Vagina (tissue), 2 donors: Measurements from ENCODE around the gene KIRREL3. TPM values are rescaled to one million over a fixed set of nuclear protein-coding genes. Genes with fewer than 3 reads are reported as not detected.

Experiments used
- DNase-seq, 2 donors: peaks; one replicate each; pipeline ENCODE4 v3.0.0-alpha.2; 2017; ENCODE audit errors: extremely low spot score in 2 of 2
- H3K27ac ChIP-seq: fragments of 200-600 bp; sonication (generic); one replicate; pipeline ENCODE4 v1.5.1; 2019
- H3K27me3 ChIP-seq: fragments of 200-600 bp; sonication (generic); one replicate; pipeline ENCODE4 v1.5.1; 2019
- H3K36me3 ChIP-seq, 2 donors: fragments of 200-600 bp; sonication (generic); one replicate each; pipeline ENCODE4 v1.5.1; 2017 to 2019
- H3K4me1 ChIP-seq: fragments of 200-600 bp; sonication (generic); one replicate; pipeline ENCODE4 v1.5.1; 2019
- H3K4me3 ChIP-seq, 2 donors: fragments of 200-600 bp; sonication (generic); 1 replicate in 1 of 2; 2 replicates in 1 of 2; pipeline ENCODE4 v1.5.1; 2016 to 2019
- H3K9me3 ChIP-seq: fragments of 200-600 bp; sonication (generic); one replicate; pipeline ENCODE4 v1.5.1; 2019
- POLR2A ChIP-seq, 2 donors: fragments of 450-650 bp; IDR thresholded peaks; one replicate each; pipeline ENCODE4 v1.6.1; 2017; ENCODE audit warnings: antibody characterized with exemption in 2 of 2, mild to moderate bottlenecking in 2 of 2, moderate library complexity in 2 of 2
- POLR2AphosphoS5 ChIP-seq, 2 donors: sonication (generic); formaldehyde crosslinking; IDR thresholded peaks; one replicate each; pipeline ENCODE4 v1.9.0; 2017; ENCODE audit warnings: antibody characterized with exemption in 2 of 2, mild to moderate bottlenecking in 2 of 2, low read depth in 1 of 2; ENCODE audit not compliant: insufficient read depth in 1 of 2
- intact Hi-C: fragments of 100-400 bp; cut with DNase I; formaldehyde crosslinking; loops from one replicate; pipeline ENCODE4 v1.15.1; 2023
- total RNA-seq: library from RNA; depleted of rRNA; stranded (reverse); fragments of >200 nt; gene quantifications from one replicate; pipeline ENCODE4 v1.2.3, GENCODE V29; 2016
- TF ChIP-seq, protein P1 (sequence below), 3 experiments: fragments of 450-650 bp in 2 of 3; fragments of 200-600 bp in 1 of 3; sonication (generic) in 1 of 3; IDR thresholded peaks; one replicate each; pipeline ENCODE4 v1.5.1; 2017 to 2019; ENCODE audit warnings: antibody characterized with exemption in 3 of 3, mild to moderate bottlenecking in 2 of 3, moderate library complexity in 2 of 3

KIRREL3 gene
- total RNA-seq, 1 donor from 2014 or later: not detected

GRCh38 chr11:127039591-127039990, 39.0 kb upstream of the KIRREL3 start:
- no peaks in the 10 kb centered on the region for H3K36me3 ChIP-seq
- no peak for DNase-seq
- no peaks in the 10 kb centered on the region for H3K4me1 ChIP-seq
- H3K27ac ChIP-seq: no peak overlapping the region
- TF ChIP-seq, protein P1, sequence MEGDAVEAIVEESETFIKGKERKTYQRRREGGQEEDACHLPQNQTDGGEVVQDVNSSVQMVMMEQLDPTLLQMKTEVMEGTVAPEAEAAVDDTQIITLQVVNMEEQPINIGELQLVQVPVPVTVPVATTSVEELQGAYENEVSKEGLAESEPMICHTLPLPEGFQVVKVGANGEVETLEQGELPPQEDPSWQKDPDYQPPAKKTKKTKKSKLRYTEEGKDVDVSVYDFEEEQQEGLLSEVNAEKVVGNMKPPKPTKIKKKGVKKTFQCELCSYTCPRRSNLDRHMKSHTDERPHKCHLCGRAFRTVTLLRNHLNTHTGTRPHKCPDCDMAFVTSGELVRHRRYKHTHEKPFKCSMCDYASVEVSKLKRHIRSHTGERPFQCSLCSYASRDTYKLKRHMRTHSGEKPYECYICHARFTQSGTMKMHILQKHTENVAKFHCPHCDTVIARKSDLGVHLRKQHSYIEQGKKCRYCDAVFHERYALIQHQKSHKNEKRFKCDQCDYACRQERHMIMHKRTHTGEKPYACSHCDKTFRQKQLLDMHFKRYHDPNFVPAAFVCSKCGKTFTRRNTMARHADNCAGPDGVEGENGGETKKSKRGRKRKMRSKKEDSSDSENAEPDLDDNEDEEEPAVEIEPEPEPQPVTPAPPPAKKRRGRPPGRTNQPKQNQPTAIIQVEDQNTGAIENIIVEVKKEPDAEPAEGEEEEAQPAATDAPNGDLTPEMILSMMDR (IDR thresholded peaks at IDR 0.05): no peak
- no peak for TF ChIP-seq POLR2AphosphoS5 (IDR thresholded peaks at IDR 0.05; ENCODE audit: insufficient read depth in 1 of 2, low read depth in 1 of 2)
- TF ChIP-seq POLR2A (IDR thresholded peaks at IDR 0.05): no peak
- intact Hi-C loops: no loop called here
- no peaks in the 10 kb centered on the region for H3K27me3 ChIP-seq
- no peak overlapping the region for H3K4me3 ChIP-seq
- H3K9me3 ChIP-seq: no peaks in the 10 kb centered on the region

DNA sequence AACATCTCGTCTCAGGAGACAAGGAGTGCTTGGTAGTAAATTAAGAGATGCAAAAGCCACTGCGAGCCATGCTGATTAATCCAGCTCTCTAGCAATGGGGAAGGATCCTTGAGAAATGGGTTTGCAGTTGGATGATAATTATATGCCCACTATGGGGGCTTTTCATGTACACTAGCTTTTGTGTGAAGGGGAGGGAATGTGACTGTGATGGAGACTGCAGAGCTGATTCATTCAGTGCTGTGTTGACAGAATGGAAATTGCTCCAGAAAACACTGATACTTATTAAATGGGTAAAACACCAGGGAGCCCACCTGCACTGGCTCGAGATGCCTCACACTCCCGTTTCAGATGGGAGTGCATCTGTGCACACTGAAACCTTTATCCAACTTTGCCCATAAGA, 37.0 kb upstream of the KIRREL3 start:
- intact Hi-C loops: no loop called here
- no peak overlapping the region for H3K4me3 ChIP-seq
- no peak for DNase-seq
- TF ChIP-seq POLR2AphosphoS5 (IDR thresholded peaks at IDR 0.05; ENCODE audit: insufficient read depth in 1 of 2, low read depth in 1 of 2): no peak
- TF ChIP-seq, protein P1 (IDR thresholded peaks at IDR 0.05): no peak
- TF ChIP-seq POLR2A (IDR thresholded peaks at IDR 0.05): no peak
- no peak overlapping the region for H3K27ac ChIP-seq
- no peaks in the 10 kb centered on the region for H3K36me3 ChIP-seq
- H3K9me3 ChIP-seq: no peaks in the 10 kb centered on the region
- no peaks in the 10 kb centered on the region for H3K4me1 ChIP-seq
- H3K27me3 ChIP-seq: no peaks in the 10 kb centered on the region

DNA sequence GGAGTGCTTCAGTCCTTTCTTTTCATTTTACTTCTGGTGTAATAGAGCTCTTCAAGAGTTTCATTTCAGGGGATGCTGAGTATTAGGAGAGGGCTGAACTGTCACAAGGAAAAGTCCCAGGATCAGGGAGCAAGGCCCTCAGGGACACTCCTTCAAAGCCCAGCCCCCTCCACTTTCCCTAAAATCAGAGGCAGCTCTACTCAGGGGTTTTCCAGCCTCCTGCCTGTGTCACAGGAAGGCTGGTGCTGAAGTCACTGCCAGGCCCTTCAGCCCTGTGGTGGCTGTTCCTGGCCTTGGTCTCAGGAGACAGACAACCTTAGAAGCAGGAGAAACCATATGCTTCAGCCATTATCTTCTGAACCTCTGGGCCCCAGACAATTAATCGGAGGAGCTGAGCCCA, 36.4 kb upstream of the KIRREL3 start:
- intact Hi-C loops: no loop called here
- no peak overlapping the region for H3K4me3 ChIP-seq
- no peaks in the 10 kb centered on the region for H3K4me1 ChIP-seq

DNA sequence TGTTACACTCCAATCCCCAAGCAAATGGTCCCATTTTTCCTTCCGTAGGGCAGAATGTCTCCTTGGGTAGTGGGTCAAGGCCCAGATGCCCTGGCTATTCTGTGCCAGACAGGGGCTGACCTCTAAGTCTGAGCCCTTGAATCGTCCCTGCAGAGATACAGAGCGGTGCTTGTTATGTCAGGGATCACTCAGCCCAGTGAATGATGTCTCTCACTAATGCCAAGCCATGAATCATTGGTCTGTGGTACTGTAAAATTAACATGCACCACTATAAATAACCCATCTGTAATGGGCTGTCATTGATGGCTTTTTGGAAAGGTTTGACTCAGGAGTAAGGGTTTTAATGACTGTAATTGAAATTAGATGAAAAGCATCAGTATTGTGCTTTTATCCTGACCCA, 35.3 kb upstream of the KIRREL3 start:
- intact Hi-C loops: no loop called here

More for the DNA sequence above, 36.4 kb upstream of the KIRREL3 start:
- no peak overlapping the region for H3K27ac ChIP-seq
- H3K36me3 ChIP-seq: no peaks in the 10 kb centered on the region
- DNase-seq: no peak
- H3K9me3 ChIP-seq: no peaks in the 10 kb centered on the region
- TF ChIP-seq, protein P1 (IDR thresholded peaks at IDR 0.05): no peak
- H3K27me3 ChIP-seq: no peaks in the 10 kb centered on the region

GRCh38 chr11:127034973-127035372, 34.4 kb upstream of the KIRREL3 start:
- TF ChIP-seq POLR2A (IDR thresholded peaks at IDR 0.05): no peak
- TF ChIP-seq, protein P1 (IDR thresholded peaks at IDR 0.05): no peak

More for the DNA sequence above, 35.3 kb upstream of the KIRREL3 start:
- TF ChIP-seq, protein P1 (IDR thresholded peaks at IDR 0.05): no peak
- TF ChIP-seq POLR2AphosphoS5 (IDR thresholded peaks at IDR 0.05; ENCODE audit: insufficient read depth in 1 of 2, low read depth in 1 of 2): no peak
- no peak for TF ChIP-seq POLR2A (IDR thresholded peaks at IDR 0.05)
- H3K27me3 ChIP-seq: no peaks in the 10 kb centered on the region
- H3K36me3 ChIP-seq: no peaks in the 10 kb centered on the region
- H3K4me1 ChIP-seq: no peaks in the 10 kb centered on the region
- H3K9me3 ChIP-seq: no peaks in the 10 kb centered on the region
- no peak overlapping the region for H3K27ac ChIP-seq
- no peak overlapping the region for H3K4me3 ChIP-seq
- no peak for DNase-seq

More at GRCh38 chr11:127034973-127035372, 34.4 kb upstream of the KIRREL3 start:
- Histone ChIP-seq H3K36me3 (no peaks in the 10 kb centered on the region), H3K9me3 (no peaks in the 10 kb centered on the region), H3K27me3 (no peaks in the 10 kb centered on the region), H3K4me1 (no peaks in the 10 kb centered on the region), H3K4me3 (no peak overlapping the region), H3K27ac (no peak overlapping the region)
- intact Hi-C loops: no loop called here
- DNase-seq: no peak
